Activated CD8-positive, alpha-beta T cell treated with anti-CD3 and anti-CD28 coated beads, Interleukin-2, amount 10 ng/mL, durations not matched to agents 7 days and 5 days (primary cell): ENCODE results near the gene RFT1. TPM values are rescaled to one million over a fixed set of nuclear protein-coding genes. Genes with fewer than 3 reads are reported as not detected.

Experiments
- ATAC-seq: fragments of 150-1000 bp; cut with Tn5 transposase; one replicate; pipeline ENCODE4 v1.10.0; 2021; ENCODE audit warnings: moderate library complexity
- CTCF ChIA-PET: fragments of 350-600 bp; sonication (Branson Sonifier 250); formaldehyde crosslinking; loops from one replicate; lab custom pipeline; 2021; ENCODE audit warnings: antibody characterized with exemption; lab: Charles Lee
- POLR2A ChIA-PET: fragments of 350-600 bp; sonication (Branson Sonifier 250); formaldehyde crosslinking; loops from one replicate; lab custom pipeline; 2021; ENCODE audit warnings: antibody characterized with exemption; lab: Charles Lee
- DNase-seq: peaks from one replicate; pipeline ENCODE4 v3.0.0-alpha.2; 2020
- H3K27ac Mint-ChIP-seq: one replicate; pipeline ENCODE4 v1.8.0; 2021; ENCODE audit warnings: mild to moderate bottlenecking, mixed read lengths
- H3K27me3 Mint-ChIP-seq: one replicate; pipeline ENCODE4 v1.8.0; 2021; ENCODE audit warnings: low read depth, mixed read lengths
- H3K36me3 Mint-ChIP-seq: one replicate; pipeline ENCODE4 v1.8.0; 2021; ENCODE audit warnings: low read depth, mixed read lengths
- H3K4me1 Mint-ChIP-seq: one replicate; pipeline ENCODE4 v1.8.0; 2021; ENCODE audit warnings: low read depth, mixed read lengths
- H3K4me3 Mint-ChIP-seq: one replicate; pipeline ENCODE4 v1.8.0; 2021; ENCODE audit warnings: mild to moderate bottlenecking, mixed read lengths
- H3K9me3 Mint-ChIP-seq: one replicate; pipeline ENCODE4 v1.8.0; 2022; ENCODE audit warnings: mixed read lengths; ENCODE audit not compliant: insufficient read depth
- total RNA-seq, 2 experiments: library from RNA; stranded (reverse); gene quantifications; one replicate each; pipeline ENCODE4 v1.2.3, GENCODE V29; 2021

The RFT1 gene
- total RNA-seq, 2 experiments from 2014 or later, result 31.7 to 32.3 TPM

- DNase-seq (no peak), ATAC-seq (no peak)
- peaks cover 15% of the 10 kb centered on the region for H3K4me1 Mint-ChIP-seq
- CTCF ChIA-PET, result interaction anchor here (0.6 to 14.6 kb wide), 35 partner anchors 8 to 234 kb away, joined by 3 to 220 read pairs (median 3); partner anchors contain the start of gene RFT1
- POLR2A ChIA-PET, result interaction anchor here (0.6 to 1.4 kb wide), 5 partner anchors 11 to 82 kb away, joined by 3 to 5 read pairs (median 3); partner anchors contain the start of gene RFT1
- no peak overlapping the region for H3K4me3 Mint-ChIP-seq
- no peaks in the 10 kb centered on the region for H3K9me3 Mint-ChIP-seq
- peaks cover 27% of the 10 kb centered on the region for H3K36me3 Mint-ChIP-seq
- no peaks in the 10 kb centered on the region for H3K27me3 Mint-ChIP-seq
- no peak overlapping the region for H3K27ac Mint-ChIP-seq
Measured at GRCh38 chr3:53114412-53115074, 15.7 kb downstream of the RFT1 start.

- Mint-ChIP-seq H3K36me3 (peaks cover 32% of the 10 kb centered on the region), H3K9me3 (peaks cover 3% of the 10 kb centered on the region), H3K4me1 (peaks cover 17% of the 10 kb centered on the region), H3K27me3 (no peaks in the 10 kb centered on the region), H3K4me3 (no peak overlapping the region), H3K27ac (no peak overlapping the region)
- DNase-seq, result peak; percentile 91
- POLR2A ChIA-PET, result interaction anchor here (0.6 to 1.4 kb wide), 4 partner anchors 11 to 82 kb away, joined by 3 to 5 read pairs (median 3); partner anchors contain the start of gene RFT1
- ATAC-seq, result peak; percentile 82
- CTCF ChIA-PET, result interaction anchor here (0.6 to 14.6 kb wide), 34 partner anchors 9 to 235 kb away, joined by 3 to 220 read pairs (median 4); partner anchors contain the start of gene RFT1
Measured at GRCh38 chr3:53114011-53114400, 16.2 kb downstream of the RFT1 start.

- ATAC-seq (peak; percentile 14), DNase-seq (no peak)
- Mint-ChIP-seq H3K9me3 (peaks cover 4% of the 10 kb centered on the region), H3K4me1 (peaks cover 20% of the 10 kb centered on the region), H3K4me3 (no peak overlapping the region), H3K36me3 (peaks cover 36% of the 10 kb centered on the region), H3K27me3 (no peaks in the 10 kb centered on the region), H3K27ac (no peak overlapping the region)
- ChIA-PET CTCF (interaction anchor here (0.9 to 14.6 kb wide), 24 partner anchors 9 to 228 kb away, joined by 3 to 220 read pairs (median 5); partner anchors contain the start of genes PRKCD and RFT1), POLR2A (interaction anchor here (0.9 to 1.4 kb wide), 2 partner anchors 16 to 18 kb away, joined by 3 to 5 read pairs; partner anchors contain the start of gene RFT1)
Measured at GRCh38 chr3:53113293-53114010, 16.8 kb downstream of the RFT1 start.

GRCh38 chr3:53111822-53112221 lies 18.4 kb downstream of the RFT1 start:
- CTCF ChIA-PET, result interaction anchor here (1.2 to 14.6 kb wide), 4 partner anchors 8 to 87 kb away, joined by 4 to 220 read pairs (median 8); partner anchors contain the start of gene PRKCD
- no peaks in the 10 kb centered on the region for H3K27me3 Mint-ChIP-seq
- no peak for ATAC-seq
- no peak overlapping the region for H3K4me3 Mint-ChIP-seq
- no peak overlapping the region for H3K27ac Mint-ChIP-seq
- H3K9me3 Mint-ChIP-seq, result peaks cover 4% of the 10 kb centered on the region
- POLR2A ChIA-PET, result interaction anchor here (0.6 kb wide), 2 partner anchors 81 to 401 kb away, joined by 3 to 4 read pairs; no protein-coding TSS in a partner anchor
- H3K4me1 Mint-ChIP-seq, result peaks cover 24% of the 10 kb centered on the region
- no peak for DNase-seq
- H3K36me3 Mint-ChIP-seq, result peaks cover 30% of the 10 kb centered on the region

- CTCF ChIA-PET, result interaction anchor here (0.5 to 14.6 kb wide), 34 partner anchors 8 to 271 kb away, joined by 3 to 220 read pairs (median 4); partner anchors contain the start of gene PRKCD
Measured at GRCh38 chr3:53109891-53110771, 20.1 kb downstream of the RFT1 start.

GRCh38 chr3:53109190-53109589 lies 21.0 kb downstream of the RFT1 start:
- peak; percentile 60 for DNase-seq
- H3K4me3 Mint-ChIP-seq, result peak overlapping the region; percentile 3
- peaks cover 38% of the 10 kb centered on the region for H3K4me1 Mint-ChIP-seq
- ATAC-seq, result peak; percentile 52
- ChIA-PET POLR2A (interaction anchor here (0.7 to 1.6 kb wide), 3 partner anchors 12 to 22 kb away, joined by 3 to 4 read pairs (median 4); no protein-coding TSS in a partner anchor), CTCF (interaction anchor here (0.7 to 14.6 kb wide), 24 partner anchors 7 to 270 kb away, joined by 3 to 220 read pairs (median 6); partner anchors contain the start of gene PRKCD)
- H3K36me3 Mint-ChIP-seq, result peaks cover 46% of the 10 kb centered on the region
- no peaks in the 10 kb centered on the region for H3K27me3 Mint-ChIP-seq
- H3K9me3 Mint-ChIP-seq, result peaks cover 4% of the 10 kb centered on the region
- H3K27ac Mint-ChIP-seq, result peak overlapping the region; percentile 85

More at GRCh38 chr3:53109891-53110771, 20.1 kb downstream of the RFT1 start:
- H3K27me3 Mint-ChIP-seq, result no peaks in the 10 kb centered on the region
- DNase-seq, result peak; percentile 80
- peak overlapping the region; percentile 50 for H3K4me3 Mint-ChIP-seq
- peaks cover 30% of the 10 kb centered on the region for H3K4me1 Mint-ChIP-seq
- peak; percentile 85 for ATAC-seq
- peaks cover 39% of the 10 kb centered on the region for H3K36me3 Mint-ChIP-seq
- POLR2A ChIA-PET, result interaction anchor here (0.6 to 1.6 kb wide), 3 partner anchors 13 to 229 kb away, joined by 3 to 4 read pairs (median 4); no protein-coding TSS in a partner anchor
- peak overlapping the region; percentile 85 for H3K27ac Mint-ChIP-seq
- H3K9me3 Mint-ChIP-seq, result peaks cover 4% of the 10 kb centered on the region

- peak overlapping the region; percentile 19 for H3K4me3 Mint-ChIP-seq
- POLR2A ChIA-PET, result interaction anchor here (1.5 kb wide), 1 partner anchor 32 kb away, joined by 6 read pairs; no protein-coding TSS in a partner anchor
- peak overlapping the region; percentile 65 for H3K27ac Mint-ChIP-seq
- peaks cover 4% of the 10 kb centered on the region for H3K9me3 Mint-ChIP-seq
- peaks cover 72% of the 10 kb centered on the region for H3K4me1 Mint-ChIP-seq
- ATAC-seq, result no peak
- CTCF ChIA-PET, result interaction anchor here (0.7 to 4.4 kb wide), 8 partner anchors 8 to 254 kb away, joined by 3 to 34 read pairs (median 4); no protein-coding TSS in a partner anchor
- peaks cover 69% of the 10 kb centered on the region for H3K36me3 Mint-ChIP-seq
- no peak for DNase-seq
- no peaks in the 10 kb centered on the region for H3K27me3 Mint-ChIP-seq
Measured at GRCh38 chr3:53104762-53105161, 25.5 kb downstream of the RFT1 start.

GRCh38 chr3:53103397-53104296 lies 26.6 kb downstream of the RFT1 start:
- POLR2A ChIA-PET, result interaction anchor here (1.0 to 1.8 kb wide), 3 partner anchors 11 to 31 kb away, joined by 3 to 6 read pairs (median 5); no protein-coding TSS in a partner anchor
- peaks cover 67% of the 10 kb centered on the region for H3K4me1 Mint-ChIP-seq
- CTCF ChIA-PET, result interaction anchor here (1.1 to 4.4 kb wide), 6 partner anchors 9 to 93 kb away, joined by 3 to 34 read pairs (median 5); no protein-coding TSS in a partner anchor

GRCh38 chr3:53102601-53103147 lies 27.6 kb downstream of the RFT1 start:
- peak; percentile 90 for ATAC-seq
- H3K4me3 Mint-ChIP-seq, result peak overlapping the region; percentile 57
- POLR2A ChIA-PET, result interaction anchor here (1.0 to 1.8 kb wide), 3 partner anchors 9 to 24 kb away, joined by 3 to 5 read pairs (median 3); no protein-coding TSS in a partner anchor
- no peaks in the 10 kb centered on the region for H3K9me3 Mint-ChIP-seq
- peaks cover 71% of the 10 kb centered on the region for H3K4me1 Mint-ChIP-seq
- CTCF ChIA-PET, result interaction anchor here (1.3 to 4.4 kb wide), 3 partner anchors 8 to 94 kb away, joined by 5 to 34 read pairs (median 9); no protein-coding TSS in a partner anchor
- H3K27me3 Mint-ChIP-seq, result no peaks in the 10 kb centered on the region
- peak overlapping the region; percentile 90 for H3K27ac Mint-ChIP-seq
- peaks cover 66% of the 10 kb centered on the region for H3K36me3 Mint-ChIP-seq
- DNase-seq, result peak; percentile 68

More at GRCh38 chr3:53103397-53104296, 26.6 kb downstream of the RFT1 start:
- DNase-seq (no peak), ATAC-seq (no peak)
- Mint-ChIP-seq H3K27me3 (no peaks in the 10 kb centered on the region), H3K27ac (peak overlapping the region; percentile 90), H3K9me3 (no peaks in the 10 kb centered on the region), H3K4me3 (peak overlapping the region; percentile 13), H3K36me3 (peaks cover 64% of the 10 kb centered on the region)
